Loucy (cell line): ENCODE measurements around the gene CTNNBL1.

Experiments
- CTCF ChIP-seq: fragments of 200-600 bp; sonication (generic); conservative IDR thresholded peaks from 2 replicates; pipeline ENCODE4 v1.5.1; 2014; ENCODE audit warnings: mild to moderate bottlenecking, antibody characterized with exemption, low read length
- EZH2phosphoT487 ChIP-seq: fragments of 200-600 bp; IDR thresholded peaks from 2 replicates; pipeline ENCODE4 v1.6.1; 2018; ENCODE audit warnings: antibody characterized with exemption, mild to moderate bottlenecking, moderate library complexity, borderline replicate concordance

DNA sequence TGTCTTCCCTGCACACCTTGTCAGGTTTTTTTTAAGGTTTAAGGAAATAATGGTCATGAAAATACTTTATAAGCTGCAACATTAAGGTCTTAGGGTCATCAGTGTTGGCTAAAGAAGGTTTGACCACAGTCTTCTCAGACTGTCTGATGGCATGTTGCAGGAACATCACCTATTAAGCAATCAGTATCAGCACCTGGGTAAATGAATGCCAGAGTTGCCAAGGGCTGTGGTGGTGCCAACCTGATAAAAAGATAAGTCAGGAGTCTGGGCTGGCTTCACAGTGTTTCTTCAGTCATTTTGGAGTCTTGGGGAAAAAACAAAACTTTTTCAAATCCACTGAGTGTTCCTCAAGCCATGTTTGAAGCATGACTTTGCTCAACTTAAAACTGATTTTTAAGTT, 147.6 kb downstream of the CTNNBL1 start:
- TF ChIP-seq CTCF (no peak), EZH2phosphoT487 (no peak)
